Subcutaneous adipose tissue (tissue), 4 donors: Measurements from ENCODE around the gene TRAPPC6A. TPM values are rescaled to one million over a fixed set of nuclear protein-coding genes. Genes with fewer than 3 reads are reported as not detected.

ENCODE experiments used
- CTCF ChIP-seq: fragments of 450-650 bp; IDR thresholded peaks from one replicate; pipeline ENCODE4 v1.5.1; 2016; ENCODE audit warnings: low read depth, mild to moderate bottlenecking, control low read depth, antibody characterized with exemption, moderate library complexity
- total RNA-seq, 4 donors: library from RNA; depleted of rRNA; stranded (reverse); fragments of >200 nt; gene quantifications; one replicate each; pipeline ENCODE4 v1.1.0, GENCODE V29; 2016

TRAPPC6A gene
- total RNA-seq, 4 donors from 2014 or later, result 7.7 to 38.4 (median 26.4) TPM

GRCh38 chr19:45184115-45184514 is 6.1 kb upstream of the TRAPPC6A start:
- TF ChIP-seq CTCF, result no peak

- no peak for TF ChIP-seq CTCF
Measured at GRCh38 chr19:45182758-45183157, 4.7 kb upstream of the TRAPPC6A start.

GRCh38 chr19:45180936-45181335 is 2.9 kb upstream of the TRAPPC6A start:
- TF ChIP-seq CTCF, result no peak

- TF ChIP-seq CTCF, result no peak
Measured at GRCh38 chr19:45179892-45180370, 1.9 kb upstream of the TRAPPC6A start.

GRCh38 chr19:45179072-45179891 is 1.2 kb upstream of the TRAPPC6A start:
- TF ChIP-seq CTCF, result no peak

GRCh38 chr19:45178262-45179071 is 430 bp upstream of the TRAPPC6A start, which contains the start of gene BLOC1S3:
Gene BLOC1S3, plus strand, starts transcription at chr19:45178784. Its CDS starts 513 bp downstream, at chr19:45179297.
- TF ChIP-seq CTCF, result no peak
